Measurements from ENCODE around the gene SND1. TPM values are rescaled to one million over a fixed set of nuclear protein-coding genes. Genes with fewer than 3 reads are reported as not detected.

Gene SND1
- total RNA-seq, 4 donors from 2014 or later: 62.0 to 89.4 (median 82.1) TPM

- no peak overlapping the region for H3K4me3 ChIP-seq (ENCODE audit: low read depth, poor library complexity, severe bottlenecking)
- 94 to 96% methylated on average over 4 of the region's 4 CpGs for WGBS, 2 donors
- DNase-seq (ENCODE audit: low spot score in 2 of 2): no peak
- no peak for TF ChIP-seq POLR2A (IDR thresholded peaks at IDR 0.05)
- TF ChIP-seq, protein P1, sequence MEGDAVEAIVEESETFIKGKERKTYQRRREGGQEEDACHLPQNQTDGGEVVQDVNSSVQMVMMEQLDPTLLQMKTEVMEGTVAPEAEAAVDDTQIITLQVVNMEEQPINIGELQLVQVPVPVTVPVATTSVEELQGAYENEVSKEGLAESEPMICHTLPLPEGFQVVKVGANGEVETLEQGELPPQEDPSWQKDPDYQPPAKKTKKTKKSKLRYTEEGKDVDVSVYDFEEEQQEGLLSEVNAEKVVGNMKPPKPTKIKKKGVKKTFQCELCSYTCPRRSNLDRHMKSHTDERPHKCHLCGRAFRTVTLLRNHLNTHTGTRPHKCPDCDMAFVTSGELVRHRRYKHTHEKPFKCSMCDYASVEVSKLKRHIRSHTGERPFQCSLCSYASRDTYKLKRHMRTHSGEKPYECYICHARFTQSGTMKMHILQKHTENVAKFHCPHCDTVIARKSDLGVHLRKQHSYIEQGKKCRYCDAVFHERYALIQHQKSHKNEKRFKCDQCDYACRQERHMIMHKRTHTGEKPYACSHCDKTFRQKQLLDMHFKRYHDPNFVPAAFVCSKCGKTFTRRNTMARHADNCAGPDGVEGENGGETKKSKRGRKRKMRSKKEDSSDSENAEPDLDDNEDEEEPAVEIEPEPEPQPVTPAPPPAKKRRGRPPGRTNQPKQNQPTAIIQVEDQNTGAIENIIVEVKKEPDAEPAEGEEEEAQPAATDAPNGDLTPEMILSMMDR (IDR thresholded peaks at IDR 0.05): no peak
- intact Hi-C loops (cut with DNase I; ENCODE audit: low total_unique reads): no loop called here
Measured at GRCh38 chr7:127793582-127793981, 141.6 kb downstream of the SND1 start.

- H3K4me3 ChIP-seq (ENCODE audit: low read depth, poor library complexity, severe bottlenecking): no peak overlapping the region
- intact Hi-C loops (cut with DNase I; ENCODE audit: low total_unique reads): no loop called here
- DNase-seq (ENCODE audit: low spot score in 2 of 2): no peak
- TF ChIP-seq POLR2A (IDR thresholded peaks at IDR 0.05): no peak
- TF ChIP-seq, protein P1 (IDR thresholded peaks at IDR 0.05): no peak
- WGBS, 2 donors: 67% methylated on average over 1 of the region's 1 CpG
Measured at GRCh38 chr7:127794136-127794535, 142.1 kb downstream of the SND1 start.

GRCh38 chr7:127794551-127794950 is 142.6 kb downstream of the SND1 start:
- DNase-seq (ENCODE audit: low spot score in 2 of 2): no peak
- WGBS, 2 donors: 59 to 62% methylated on average over 4 of the region's 4 CpGs
- TF ChIP-seq, protein P1 (IDR thresholded peaks at IDR 0.05): no peak
- no peak for TF ChIP-seq POLR2A (IDR thresholded peaks at IDR 0.05)
- intact Hi-C loops (cut with DNase I; ENCODE audit: low total_unique reads): no loop called here
- H3K4me3 ChIP-seq (ENCODE audit: low read depth, poor library complexity, severe bottlenecking): no peak overlapping the region

- 87 to 92% methylated on average over 3 of the region's 3 CpGs for WGBS, 2 donors
- no peak for TF ChIP-seq POLR2A (IDR thresholded peaks at IDR 0.05)
- TF ChIP-seq, protein P1 (IDR thresholded peaks at IDR 0.05): no peak
- DNase-seq (ENCODE audit: low spot score in 2 of 2): no peak
- no peak overlapping the region for H3K4me3 ChIP-seq (ENCODE audit: low read depth, poor library complexity, severe bottlenecking)
- intact Hi-C loops (cut with DNase I; ENCODE audit: low total_unique reads): no loop called here
Measured at GRCh38 chr7:127798023-127798422, 146.0 kb downstream of the SND1 start.

DNA sequence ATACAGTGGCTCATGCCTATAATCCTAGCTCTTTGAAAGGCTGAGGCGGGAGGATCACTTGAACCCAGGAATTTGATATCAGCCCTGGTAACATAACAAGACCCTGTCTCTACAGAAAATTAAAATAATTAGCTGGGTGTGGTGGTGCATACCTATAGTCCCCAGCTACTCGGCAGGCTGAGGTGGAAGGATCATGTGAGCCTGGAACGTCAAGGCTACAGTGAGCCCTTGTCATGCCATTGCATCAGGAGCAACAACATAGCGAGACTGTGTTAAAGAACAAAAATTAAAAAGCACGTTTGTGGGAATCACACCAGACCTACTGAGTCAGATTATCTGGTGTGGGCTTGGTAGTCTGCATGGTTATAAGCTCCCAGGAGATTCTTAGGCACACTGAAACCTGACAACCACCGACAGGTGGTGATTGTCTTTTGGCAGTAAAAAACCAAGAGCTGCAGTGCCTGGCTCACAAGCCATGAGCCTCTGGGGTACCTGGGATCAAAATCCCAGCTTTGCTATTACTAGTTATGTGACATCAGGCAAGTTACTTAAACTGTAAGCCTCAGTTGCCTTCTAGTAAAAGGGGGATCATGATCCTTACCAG is 146.9 kb downstream of the SND1 start:
- H3K4me3 ChIP-seq (ENCODE audit: low read depth, poor library complexity, severe bottlenecking): no peak overlapping the region
- TF ChIP-seq, protein P1 (IDR thresholded peaks at IDR 0.05): no peak
- no peak for TF ChIP-seq POLR2A (IDR thresholded peaks at IDR 0.05)
- intact Hi-C loops (cut with DNase I; ENCODE audit: low total_unique reads): no loop called here
- 94 to 96% methylated on average over 6 of the region's 6 CpGs for WGBS, 2 donors
- DNase-seq (ENCODE audit: low spot score in 2 of 2): no peak
